GM23338 (cell line): ENCODE results near the gene S100P. TPM values are rescaled to one million over a fixed set of nuclear protein-coding genes. Genes with fewer than 3 reads are reported as not detected.

Experiments
- ATAC-seq: fragments of 200-7000 bp; cut with Tn5 transposase; 3 replicates; pipeline ENCODE4 v1.9.1; 2020
- DNase-seq: peaks from one replicate; pipeline ENCODE4 v3.0.0-alpha.2; 2015; ENCODE audit warnings: low spot score
- H2AFZ ChIP-seq: fragments of 200-600 bp; sonication (generic); 2 replicates; pipeline ENCODE4 v1.8.0; 2016; ENCODE audit warnings: antibody characterized with exemption, mild to moderate bottlenecking, moderate library complexity
- H3F3A ChIP-seq: fragments of 200-600 bp; sonication (generic); replicated peaks from 2 replicates; pipeline ENCODE4 v1.8.0; 2017; ENCODE audit warnings: antibody characterized with exemption, mixed run types, low read depth
- H3K27ac ChIP-seq: fragments of 200-600 bp; sonication (generic); 2 replicates; pipeline ENCODE4 v1.6.1; 2016; ENCODE audit warnings: low read depth
- H3K27me3 ChIP-seq: fragments of 200-600 bp; sonication (generic); 2 replicates; pipeline ENCODE4 v1.8.0; 2016; ENCODE audit warnings: mild to moderate bottlenecking, mixed run types, moderate library complexity; ENCODE audit not compliant: insufficient read depth
- H3K36me3 ChIP-seq: fragments of 200-600 bp; sonication (generic); 2 replicates; pipeline ENCODE4 v1.8.0; 2016; ENCODE audit warnings: mild to moderate bottlenecking; ENCODE audit not compliant: insufficient read depth
- H3K4me1 ChIP-seq: fragments of 200-600 bp; sonication (generic); 2 replicates; pipeline ENCODE4 v1.8.0; 2016; ENCODE audit warnings: mild to moderate bottlenecking, moderate library complexity; ENCODE audit not compliant: insufficient read depth
- H3K4me2 ChIP-seq: fragments of 200-600 bp; sonication (generic); 2 replicates; pipeline ENCODE4 v1.7.1; 2017; ENCODE audit warnings: mixed run types
- H3K4me3 ChIP-seq: fragments of 200-600 bp; sonication (generic); 2 replicates; pipeline ENCODE4 v1.6.1; 2016; ENCODE audit warnings: mixed run types
- H3K79me2 ChIP-seq: fragments of 200-600 bp; sonication (generic); replicated peaks from 2 replicates; pipeline ENCODE4 v1.8.0; 2017; ENCODE audit warnings: mild to moderate bottlenecking; ENCODE audit not compliant: insufficient read depth
- H3K9me2 ChIP-seq: fragments of 200-600 bp; sonication (generic); 2 replicates; pipeline ENCODE4 v1.8.0; 2017; ENCODE audit not compliant: insufficient read depth
- H4K20me1 ChIP-seq: fragments of 200-600 bp; sonication (generic); replicated peaks from 2 replicates; pipeline ENCODE4 v1.8.0; 2017; ENCODE audit warnings: mild to moderate bottlenecking; ENCODE audit not compliant: insufficient read depth
- H3K27ac Mint-ChIP-seq: 2 replicates; pipeline ENCODE4 v1.8.0; 2020; ENCODE audit warnings: inconsistent platforms, mild to moderate bottlenecking, moderate library complexity, mixed read lengths
- H3K27me3 Mint-ChIP-seq: 3 replicates; pipeline ENCODE4 v1.8.0; 2022; ENCODE audit warnings: low read depth, mild to moderate bottlenecking, moderate library complexity, mixed read lengths, inconsistent platforms; ENCODE audit not compliant: insufficient read depth, poor library complexity
- H3K36me3 Mint-ChIP-seq: 3 replicates; pipeline ENCODE4 v1.8.0; 2021; ENCODE audit warnings: low read depth, mild to moderate bottlenecking, inconsistent platforms, moderate library complexity, mixed read lengths
- H3K4me1 Mint-ChIP-seq: 3 replicates; pipeline ENCODE4 v1.8.0; 2020; ENCODE audit warnings: mild to moderate bottlenecking, inconsistent platforms, mixed read lengths
- H3K4me3 Mint-ChIP-seq: 3 replicates; pipeline ENCODE4 v1.8.0; 2021; ENCODE audit warnings: moderate library complexity, mild to moderate bottlenecking, inconsistent platforms, mixed read lengths
- H3K9me3 Mint-ChIP-seq: 3 replicates; pipeline ENCODE4 v1.8.0; 2020; ENCODE audit warnings: moderate library complexity, mild to moderate bottlenecking, inconsistent platforms, mixed read lengths
- CREB1 ChIP-seq: fragments of 250-450 bp; sonication (Bioruptor Pico); IDR thresholded peaks from 2 replicates; pipeline ENCODE4 v1.5.0; 2020; ENCODE audit warnings: low read depth, mild to moderate bottlenecking, moderate library complexity
- EZH2 ChIP-seq: fragments of 200-600 bp; sonication (generic); IDR thresholded peaks from one replicate; pipeline ENCODE4 v1.8.0; 2017; ENCODE audit warnings: antibody characterized with exemption, mild to moderate bottlenecking, low read depth; ENCODE audit not compliant: unreplicated experiment
- EZH2phosphoT487 ChIP-seq: fragments of 200-600 bp; sonication (generic); IDR thresholded peaks from one replicate; pipeline ENCODE4 v1.8.1; 2018; ENCODE audit warnings: antibody characterized with exemption; ENCODE audit not compliant: unreplicated experiment
- JUNB ChIP-seq: IDR thresholded peaks from one replicate; pipeline ENCODE4 v1.6.1; 2016; ENCODE audit warnings: antibody characterized with exemption; ENCODE audit not compliant: unreplicated experiment
- NANOG ChIP-seq: IDR thresholded peaks from 2 replicates; pipeline ENCODE4 v1.6.1; 2016; ENCODE audit warnings: antibody characterized with exemption, borderline replicate concordance
- POLR2AphosphoS5 ChIP-seq: IDR thresholded peaks from 2 replicates; pipeline ENCODE4 v1.6.1; 2016; ENCODE audit warnings: antibody characterized with exemption, low read depth
- STAT1 ChIP-seq: IDR thresholded peaks from one replicate; pipeline ENCODE4 v1.6.1; 2016; ENCODE audit warnings: antibody characterized with exemption; ENCODE audit not compliant: unreplicated experiment
- ZNF114 ChIP-seq: fragments of 250-450 bp; sonication (Bioruptor Pico); IDR thresholded peaks from 2 replicates; pipeline ENCODE4 v1.5.0; 2020; ENCODE audit warnings: mild to moderate bottlenecking, moderate library complexity
- ZNF331 ChIP-seq: fragments of 250-450 bp; sonication (Bioruptor Pico); IDR thresholded peaks from 2 replicates; pipeline ENCODE4 v1.5.0; 2020; ENCODE audit warnings: low read depth, mild to moderate bottlenecking, moderate library complexity
- polyA plus RNA-seq: library from polyadenylated mRNA; unstranded; fragments of >200 nt; fragmentation: Nextera tagmentation; extraction: Ambion mirVana; gene quantifications from 2 replicates; pipeline ENCODE4 v1.2.1, GENCODE V29; 2016
- total RNA-seq: library from RNA; depleted of rRNA; stranded (reverse); fragments of >200 nt; shearing (Covaris generic); gene quantifications from 2 replicates; pipeline ENCODE4 v1.2.3, GENCODE V29; 2014
- TF ChIP-seq, protein P1 (sequence below): fragments of 250-450 bp; sonication (Bioruptor Pico); IDR thresholded peaks from 2 replicates; pipeline ENCODE4 v1.5.0; 2020; ENCODE audit warnings: mild to moderate bottlenecking, moderate library complexity
- TF ChIP-seq, protein P2 (sequence below), 2 experiments: fragments of 200-600 bp in 1 of 2; sonication (generic) in 1 of 2; conservative IDR thresholded peaks; 2 replicates each; pipeline versions ENCODE4 v1.5.1 to v1.6.1; 2016 to 2017; ENCODE audit warnings: antibody characterized with exemption in 2 of 2, low read depth in 2 of 2, mild to moderate bottlenecking in 2 of 2, moderate library complexity in 1 of 2
- TF ChIP-seq, protein P3 (sequence below): IDR thresholded peaks from one replicate; pipeline ENCODE4 v1.6.1; 2018; ENCODE audit warnings: antibody characterized with exemption; ENCODE audit not compliant: unreplicated experiment
- TF ChIP-seq, protein P4 (sequence below): IDR thresholded peaks from 2 replicates; pipeline ENCODE4 v1.6.1; 2016; ENCODE audit warnings: antibody characterized with exemption

The S100P gene
- total and polyA plus RNA-seq, 2 experiments from 2014 or later, result 0.32 TPM; not detected in 1

DNA sequence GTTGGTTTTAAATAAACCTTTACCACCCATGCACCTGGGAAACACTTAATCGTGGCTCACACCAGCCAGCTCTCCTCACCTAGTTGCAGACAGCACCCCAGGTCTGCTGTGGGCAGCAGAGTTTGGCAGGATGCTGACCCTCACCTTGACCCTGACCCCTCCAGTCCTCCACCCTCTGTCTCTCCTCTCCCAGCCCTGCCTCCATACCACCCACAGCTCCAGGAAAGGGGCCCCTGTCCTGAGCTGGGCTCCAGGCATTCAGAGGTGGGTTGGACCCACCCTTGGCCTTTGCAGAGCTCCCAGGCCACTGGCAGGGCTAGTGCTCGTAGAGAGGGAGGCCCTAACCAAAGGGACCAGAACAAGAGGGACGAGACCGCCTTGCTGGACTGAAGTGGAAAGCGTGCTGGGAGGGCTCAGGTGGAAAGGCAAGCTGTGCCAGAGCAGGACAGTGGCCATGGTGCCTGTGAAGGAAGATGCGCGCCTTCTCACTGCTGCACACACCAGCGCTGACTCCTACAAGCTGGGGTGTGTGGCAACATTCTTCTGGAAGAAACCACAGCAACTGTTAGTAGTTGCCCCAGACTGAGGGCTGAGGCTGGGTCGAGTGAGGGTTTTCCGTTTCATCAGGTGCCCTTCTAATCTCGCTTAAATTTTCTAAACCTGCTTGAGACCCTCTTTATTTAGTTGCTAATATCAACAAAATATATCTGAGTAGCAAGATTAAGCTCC lies 10.7 kb upstream of the S100P start:
- H3K27ac ChIP-seq, result no peak overlapping the region
- H3K79me2 ChIP-seq, result no peaks in the 10 kb centered on the region
- no peak overlapping the region for H3K4me2 ChIP-seq
- H3K36me3 ChIP-seq, result no peaks in the 10 kb centered on the region
- peaks cover 25% of the 10 kb centered on the region for H3K36me3 Mint-ChIP-seq
- no peaks in the 10 kb centered on the region for H3F3A ChIP-seq
- TF ChIP-seq, protein P1, sequence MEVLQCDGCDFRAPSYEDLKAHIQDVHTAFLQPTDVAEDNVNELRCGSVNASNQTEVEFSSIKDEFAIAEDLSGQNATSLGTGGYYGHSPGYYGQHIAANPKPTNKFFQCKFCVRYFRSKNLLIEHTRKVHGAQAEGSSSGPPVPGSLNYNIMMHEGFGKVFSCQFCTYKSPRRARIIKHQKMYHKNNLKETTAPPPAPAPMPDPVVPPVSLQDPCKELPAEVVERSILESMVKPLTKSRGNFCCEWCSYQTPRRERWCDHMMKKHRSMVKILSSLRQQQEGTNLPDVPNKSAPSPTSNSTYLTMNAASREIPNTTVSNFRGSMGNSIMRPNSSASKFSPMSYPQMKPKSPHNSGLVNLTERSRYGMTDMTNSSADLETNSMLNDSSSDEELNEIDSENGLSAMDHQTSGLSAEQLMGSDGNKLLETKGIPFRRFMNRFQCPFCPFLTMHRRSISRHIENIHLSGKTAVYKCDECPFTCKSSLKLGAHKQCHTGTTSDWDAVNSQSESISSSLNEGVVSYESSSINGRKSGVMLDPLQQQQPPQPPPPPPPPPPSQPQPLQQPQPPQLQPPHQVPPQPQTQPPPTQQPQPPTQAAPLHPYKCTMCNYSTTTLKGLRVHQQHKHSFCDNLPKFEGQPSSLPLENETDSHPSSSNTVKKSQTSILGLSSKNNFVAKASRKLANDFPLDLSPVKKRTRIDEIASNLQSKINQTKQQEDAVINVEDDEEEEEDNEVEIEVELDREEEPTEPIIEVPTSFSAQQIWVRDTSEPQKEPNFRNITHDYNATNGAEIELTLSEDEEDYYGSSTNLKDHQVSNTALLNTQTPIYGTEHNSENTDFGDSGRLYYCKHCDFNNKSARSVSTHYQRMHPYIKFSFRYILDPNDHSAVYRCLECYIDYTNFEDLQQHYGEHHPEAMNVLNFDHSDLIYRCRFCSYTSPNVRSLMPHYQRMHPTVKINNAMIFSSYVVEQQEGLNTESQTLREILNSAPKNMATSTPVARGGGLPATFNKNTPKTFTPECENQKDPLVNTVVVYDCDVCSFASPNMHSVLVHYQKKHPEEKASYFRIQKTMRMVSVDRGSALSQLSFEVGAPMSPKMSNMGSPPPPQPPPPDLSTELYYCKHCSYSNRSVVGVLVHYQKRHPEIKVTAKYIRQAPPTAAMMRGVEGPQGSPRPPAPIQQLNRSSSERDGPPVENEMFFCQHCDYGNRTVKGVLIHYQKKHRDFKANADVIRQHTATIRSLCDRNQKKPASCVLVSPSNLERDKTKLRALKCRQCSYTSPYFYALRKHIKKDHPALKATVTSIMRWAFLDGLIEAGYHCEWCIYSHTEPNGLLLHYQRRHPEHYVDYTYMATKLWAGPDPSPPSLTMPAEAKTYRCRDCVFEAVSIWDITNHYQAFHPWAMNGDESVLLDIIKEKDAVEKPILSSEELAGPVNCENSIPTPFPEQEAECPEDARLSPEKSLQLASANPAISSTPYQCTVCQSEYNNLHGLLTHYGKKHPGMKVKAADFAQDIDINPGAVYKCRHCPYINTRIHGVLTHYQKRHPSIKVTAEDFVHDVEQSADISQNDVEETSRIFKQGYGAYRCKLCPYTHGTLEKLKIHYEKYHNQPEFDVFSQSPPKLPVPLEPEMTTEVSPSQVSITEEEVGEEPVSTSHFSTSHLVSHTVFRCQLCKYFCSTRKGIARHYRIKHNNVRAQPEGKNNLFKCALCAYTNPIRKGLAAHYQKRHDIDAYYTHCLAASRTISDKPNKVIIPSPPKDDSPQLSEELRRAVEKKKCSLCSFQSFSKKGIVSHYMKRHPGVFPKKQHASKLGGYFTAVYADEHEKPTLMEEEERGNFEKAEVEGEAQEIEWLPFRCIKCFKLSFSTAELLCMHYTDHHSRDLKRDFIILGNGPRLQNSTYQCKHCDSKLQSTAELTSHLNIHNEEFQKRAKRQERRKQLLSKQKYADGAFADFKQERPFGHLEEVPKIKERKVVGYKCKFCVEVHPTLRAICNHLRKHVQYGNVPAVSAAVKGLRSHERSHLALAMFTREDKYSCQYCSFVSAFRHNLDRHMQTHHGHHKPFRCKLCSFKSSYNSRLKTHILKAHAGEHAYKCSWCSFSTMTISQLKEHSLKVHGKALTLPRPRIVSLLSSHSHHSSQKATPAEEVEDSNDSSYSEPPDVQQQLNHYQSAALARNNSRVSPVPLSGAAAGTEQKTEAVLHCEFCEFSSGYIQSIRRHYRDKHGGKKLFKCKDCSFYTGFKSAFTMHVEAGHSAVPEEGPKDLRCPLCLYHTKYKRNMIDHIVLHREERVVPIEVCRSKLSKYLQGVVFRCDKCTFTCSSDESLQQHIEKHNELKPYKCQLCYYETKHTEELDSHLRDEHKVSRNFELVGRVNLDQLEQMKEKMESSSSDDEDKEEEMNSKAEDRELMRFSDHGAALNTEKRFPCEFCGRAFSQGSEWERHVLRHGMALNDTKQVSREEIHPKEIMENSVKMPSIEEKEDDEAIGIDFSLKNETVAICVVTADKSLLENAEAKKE, result no peak
- TF ChIP-seq NANOG (no peak), STAT1 (no peak), CREB1 (CRISPR knock-in tag) (no peak), ZNF331 (CRISPR knock-in tag) (no peak), EZH2phosphoT487 (no peak), EZH2 (no peak), JUNB (no peak), ZNF114 (no peak), POLR2AphosphoS5 (no peak)
- TF ChIP-seq, protein P2, sequence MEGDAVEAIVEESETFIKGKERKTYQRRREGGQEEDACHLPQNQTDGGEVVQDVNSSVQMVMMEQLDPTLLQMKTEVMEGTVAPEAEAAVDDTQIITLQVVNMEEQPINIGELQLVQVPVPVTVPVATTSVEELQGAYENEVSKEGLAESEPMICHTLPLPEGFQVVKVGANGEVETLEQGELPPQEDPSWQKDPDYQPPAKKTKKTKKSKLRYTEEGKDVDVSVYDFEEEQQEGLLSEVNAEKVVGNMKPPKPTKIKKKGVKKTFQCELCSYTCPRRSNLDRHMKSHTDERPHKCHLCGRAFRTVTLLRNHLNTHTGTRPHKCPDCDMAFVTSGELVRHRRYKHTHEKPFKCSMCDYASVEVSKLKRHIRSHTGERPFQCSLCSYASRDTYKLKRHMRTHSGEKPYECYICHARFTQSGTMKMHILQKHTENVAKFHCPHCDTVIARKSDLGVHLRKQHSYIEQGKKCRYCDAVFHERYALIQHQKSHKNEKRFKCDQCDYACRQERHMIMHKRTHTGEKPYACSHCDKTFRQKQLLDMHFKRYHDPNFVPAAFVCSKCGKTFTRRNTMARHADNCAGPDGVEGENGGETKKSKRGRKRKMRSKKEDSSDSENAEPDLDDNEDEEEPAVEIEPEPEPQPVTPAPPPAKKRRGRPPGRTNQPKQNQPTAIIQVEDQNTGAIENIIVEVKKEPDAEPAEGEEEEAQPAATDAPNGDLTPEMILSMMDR (conservative IDR thresholded peaks at IDR 0.05; ENCODE audit: low read depth in 2 of 2), result no peak
- TF ChIP-seq, protein P3, sequence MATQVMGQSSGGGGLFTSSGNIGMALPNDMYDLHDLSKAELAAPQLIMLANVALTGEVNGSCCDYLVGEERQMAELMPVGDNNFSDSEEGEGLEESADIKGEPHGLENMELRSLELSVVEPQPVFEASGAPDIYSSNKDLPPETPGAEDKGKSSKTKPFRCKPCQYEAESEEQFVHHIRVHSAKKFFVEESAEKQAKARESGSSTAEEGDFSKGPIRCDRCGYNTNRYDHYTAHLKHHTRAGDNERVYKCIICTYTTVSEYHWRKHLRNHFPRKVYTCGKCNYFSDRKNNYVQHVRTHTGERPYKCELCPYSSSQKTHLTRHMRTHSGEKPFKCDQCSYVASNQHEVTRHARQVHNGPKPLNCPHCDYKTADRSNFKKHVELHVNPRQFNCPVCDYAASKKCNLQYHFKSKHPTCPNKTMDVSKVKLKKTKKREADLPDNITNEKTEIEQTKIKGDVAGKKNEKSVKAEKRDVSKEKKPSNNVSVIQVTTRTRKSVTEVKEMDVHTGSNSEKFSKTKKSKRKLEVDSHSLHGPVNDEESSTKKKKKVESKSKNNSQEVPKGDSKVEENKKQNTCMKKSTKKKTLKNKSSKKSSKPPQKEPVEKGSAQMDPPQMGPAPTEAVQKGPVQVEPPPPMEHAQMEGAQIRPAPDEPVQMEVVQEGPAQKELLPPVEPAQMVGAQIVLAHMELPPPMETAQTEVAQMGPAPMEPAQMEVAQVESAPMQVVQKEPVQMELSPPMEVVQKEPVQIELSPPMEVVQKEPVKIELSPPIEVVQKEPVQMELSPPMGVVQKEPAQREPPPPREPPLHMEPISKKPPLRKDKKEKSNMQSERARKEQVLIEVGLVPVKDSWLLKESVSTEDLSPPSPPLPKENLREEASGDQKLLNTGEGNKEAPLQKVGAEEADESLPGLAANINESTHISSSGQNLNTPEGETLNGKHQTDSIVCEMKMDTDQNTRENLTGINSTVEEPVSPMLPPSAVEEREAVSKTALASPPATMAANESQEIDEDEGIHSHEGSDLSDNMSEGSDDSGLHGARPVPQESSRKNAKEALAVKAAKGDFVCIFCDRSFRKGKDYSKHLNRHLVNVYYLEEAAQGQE, result no peak
- TF ChIP-seq, protein P4, sequence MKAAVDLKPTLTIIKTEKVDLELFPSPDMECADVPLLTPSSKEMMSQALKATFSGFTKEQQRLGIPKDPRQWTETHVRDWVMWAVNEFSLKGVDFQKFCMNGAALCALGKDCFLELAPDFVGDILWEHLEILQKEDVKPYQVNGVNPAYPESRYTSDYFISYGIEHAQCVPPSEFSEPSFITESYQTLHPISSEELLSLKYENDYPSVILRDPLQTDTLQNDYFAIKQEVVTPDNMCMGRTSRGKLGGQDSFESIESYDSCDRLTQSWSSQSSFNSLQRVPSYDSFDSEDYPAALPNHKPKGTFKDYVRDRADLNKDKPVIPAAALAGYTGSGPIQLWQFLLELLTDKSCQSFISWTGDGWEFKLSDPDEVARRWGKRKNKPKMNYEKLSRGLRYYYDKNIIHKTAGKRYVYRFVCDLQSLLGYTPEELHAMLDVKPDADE, result no peak
- no peak overlapping the region for H3K4me3 Mint-ChIP-seq
- no peaks in the 10 kb centered on the region; the same call in 1 of the 2 replicates for H4K20me1 ChIP-seq
- H3K4me1 Mint-ChIP-seq, result no peaks in the 10 kb centered on the region; the same call in 2 of the 3 replicates
- H3K27ac Mint-ChIP-seq, result no peak overlapping the region
- H3K27me3 Mint-ChIP-seq, result peaks cover 16% of the 10 kb centered on the region
- no peak overlapping the region for H2AFZ ChIP-seq
- H3K9me2 ChIP-seq, result no peaks in the 10 kb centered on the region
- ATAC-seq, result no peak
- H3K4me1 ChIP-seq, result no peaks in the 10 kb centered on the region
- H3K27me3 ChIP-seq, result no peaks in the 10 kb centered on the region
- peaks cover 14% of the 10 kb centered on the region for H3K9me3 Mint-ChIP-seq
- H3K4me3 ChIP-seq, result no peak overlapping the region
- DNase-seq, result no peak
